Esophagus muscularis mucosa (tissue), 4 donors: ENCODE data around the gene TBC1D16. TPM values are rescaled to one million over a fixed set of nuclear protein-coding genes. Genes with fewer than 3 reads are reported as not detected.

ENCODE experiments used
- DNase-seq: peaks from one replicate; pipeline ENCODE4 v3.0.0-alpha.2; 2017; ENCODE audit errors: extremely low spot score
- H3K27ac ChIP-seq, 4 donors: fragments of 200-600 bp; sonication (generic); replicated peaks in 1 of 4; 1 replicate in 3 of 4; 2 replicates in 1 of 4; pipeline ENCODE4 v1.5.1; 2016 to 2019; ENCODE audit warnings: mild to moderate bottlenecking in 1 of 4
- H3K27me3 ChIP-seq, 4 donors: fragments of 200-600 bp; sonication (generic); one replicate each; pipeline versions ENCODE4 v1.5.1 to v1.6.0; 2016 to 2019
- H3K36me3 ChIP-seq, 4 donors: fragments of 200-600 bp; sonication (generic); one replicate each; pipeline ENCODE4 v1.5.1; 2016 to 2019
- H3K4me1 ChIP-seq, 4 donors: fragments of 200-600 bp; sonication (generic); one replicate each; pipeline ENCODE4 v1.5.1; 2016 to 2019
- H3K4me3 ChIP-seq, 4 donors: fragments of 200-600 bp; sonication (generic); 1 replicate in 2 of 4; 2 replicates in 2 of 4; pipeline ENCODE4 v1.5.1; 2016 to 2019; ENCODE audit warnings: mild to moderate bottlenecking in 4 of 4, moderate library complexity in 1 of 4
- H3K9me3 ChIP-seq, 4 donors: fragments of 200-600 bp; sonication (generic); 1 replicate in 3 of 4; 2 replicates in 1 of 4; pipeline ENCODE4 v1.5.1; 2016 to 2019
- EP300 ChIP-seq: sonication (generic); formaldehyde crosslinking; IDR thresholded peaks from one replicate; pipeline ENCODE4 v1.6.1; 2017; ENCODE audit warnings: antibody characterized with exemption
- POLR2A ChIP-seq: fragments of 450-650 bp; IDR thresholded peaks from one replicate; pipeline ENCODE4 v1.6.1; 2017; ENCODE audit warnings: antibody characterized with exemption, moderate library complexity, mild to moderate bottlenecking, low read depth
- POLR2AphosphoS5 ChIP-seq, 2 donors: sonication (generic); formaldehyde crosslinking; IDR thresholded peaks; one replicate each; pipeline ENCODE4 v1.6.1; 2017; ENCODE audit warnings: antibody characterized with exemption in 2 of 2
- WGBS: methylation state at CpG from one replicate; pipeline ENCODE4 v1.1.5; 2018; 5-methylcytosine and 5-hydroxymethylcytosine counted together
- intact Hi-C: fragments of 100-400 bp; cut with DNase I; formaldehyde crosslinking; loops from one replicate; pipeline ENCODE4 v1.15.1; 2023
- total RNA-seq, 4 donors: library from RNA; depleted of rRNA; stranded (reverse); fragments of >200 nt; gene quantifications; one replicate each; pipeline versions ENCODE4 v1.1.0 to v1.2.1, GENCODE V29; 2016
- TF ChIP-seq, protein P1 (sequence below), 3 experiments: fragments of 200-600 bp in 2 of 3; fragments of 450-650 bp in 1 of 3; sonication (generic) in 2 of 3; IDR thresholded peaks; one replicate each; pipeline ENCODE4 v1.5.1; 2017 to 2019; ENCODE audit warnings: antibody characterized with exemption in 3 of 3, mild to moderate bottlenecking in 2 of 3, moderate library complexity in 1 of 3

The TBC1D16 gene
- total RNA-seq, 4 donors from 2014 or later: 30.3 to 37.4 (median 33.2) TPM

DNA sequence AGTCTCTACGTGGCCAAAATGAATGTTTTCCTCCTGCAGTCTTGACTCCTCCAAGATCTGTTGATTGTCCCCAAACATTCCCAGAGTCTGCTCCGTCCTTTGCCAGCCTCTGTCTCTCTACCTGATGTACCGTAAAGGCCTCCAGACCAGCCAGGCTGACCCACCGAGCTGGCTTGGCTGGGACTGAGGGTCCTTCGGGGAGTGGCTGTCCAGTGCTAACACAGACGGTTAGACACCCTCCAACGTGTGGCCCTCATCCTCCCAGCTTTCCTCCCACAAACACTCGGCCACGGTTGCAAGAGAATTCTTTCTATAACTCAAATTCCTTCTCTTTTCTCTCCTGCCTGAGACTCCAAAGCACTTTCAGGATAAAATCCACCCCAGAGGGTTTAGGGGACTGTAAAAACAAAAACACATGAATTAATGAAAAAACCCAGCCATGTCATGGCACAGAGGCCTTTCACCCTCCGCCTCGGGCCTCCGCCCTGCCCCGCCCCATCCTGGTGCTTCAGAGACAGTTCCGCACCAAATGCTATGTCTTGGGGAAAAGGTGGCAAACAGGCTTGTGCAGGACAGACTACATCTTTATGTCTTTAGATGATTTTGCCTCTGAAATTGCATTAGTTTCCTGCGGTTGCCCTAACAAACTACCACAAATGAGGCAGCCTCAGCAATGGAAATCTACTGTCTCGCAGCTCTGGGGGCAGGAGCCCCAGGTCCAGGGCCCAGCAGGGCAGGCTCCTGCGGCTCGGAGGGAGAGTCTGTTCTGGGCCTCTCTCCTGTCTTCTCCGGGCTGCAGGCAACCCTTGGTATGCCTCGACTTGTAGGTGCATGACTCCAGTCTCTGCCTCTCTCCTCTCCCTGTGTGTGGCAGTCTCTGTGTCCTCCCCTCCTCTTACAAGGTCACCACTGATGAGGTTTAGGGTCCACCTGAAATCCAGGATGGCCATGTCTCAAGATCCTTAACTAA is 124.0 kb downstream of the TBC1D16 start:
- H3K27ac ChIP-seq: no peak overlapping the region

DNA sequence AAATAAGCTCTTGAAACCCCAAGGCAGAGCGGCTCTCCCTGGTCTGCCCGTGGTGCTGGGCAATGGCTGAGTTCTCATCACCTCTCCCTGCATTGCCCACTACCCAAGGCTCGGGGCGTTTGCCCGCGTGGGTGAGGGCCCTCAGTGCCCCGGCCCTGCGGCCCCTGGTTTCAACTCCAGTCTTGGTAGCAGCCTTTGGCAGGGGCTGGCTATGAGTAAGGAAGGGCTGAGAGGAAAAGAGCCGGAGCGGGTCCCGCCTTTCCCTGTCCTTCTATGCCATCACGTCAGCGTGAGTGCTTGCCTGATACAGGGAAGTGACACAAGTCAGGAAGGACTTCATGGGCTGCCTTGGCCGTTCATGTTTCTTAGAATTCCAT is 124.7 kb downstream of the TBC1D16 start:
- Histone ChIP-seq H3K9me3 (no peaks in the 10 kb centered on the region), H3K27me3 (peaks cover 0 to 70% (median 0%) of the 10 kb centered on the region in 4 donors), H3K4me1 (peaks cover 0 to 2% (median 0%) of the 10 kb centered on the region in 4 donors), H3K36me3 (no peaks in the 10 kb centered on the region), H3K27ac (no peak overlapping the region), H3K4me3 (no peak overlapping the region)
- TF ChIP-seq, protein P1, sequence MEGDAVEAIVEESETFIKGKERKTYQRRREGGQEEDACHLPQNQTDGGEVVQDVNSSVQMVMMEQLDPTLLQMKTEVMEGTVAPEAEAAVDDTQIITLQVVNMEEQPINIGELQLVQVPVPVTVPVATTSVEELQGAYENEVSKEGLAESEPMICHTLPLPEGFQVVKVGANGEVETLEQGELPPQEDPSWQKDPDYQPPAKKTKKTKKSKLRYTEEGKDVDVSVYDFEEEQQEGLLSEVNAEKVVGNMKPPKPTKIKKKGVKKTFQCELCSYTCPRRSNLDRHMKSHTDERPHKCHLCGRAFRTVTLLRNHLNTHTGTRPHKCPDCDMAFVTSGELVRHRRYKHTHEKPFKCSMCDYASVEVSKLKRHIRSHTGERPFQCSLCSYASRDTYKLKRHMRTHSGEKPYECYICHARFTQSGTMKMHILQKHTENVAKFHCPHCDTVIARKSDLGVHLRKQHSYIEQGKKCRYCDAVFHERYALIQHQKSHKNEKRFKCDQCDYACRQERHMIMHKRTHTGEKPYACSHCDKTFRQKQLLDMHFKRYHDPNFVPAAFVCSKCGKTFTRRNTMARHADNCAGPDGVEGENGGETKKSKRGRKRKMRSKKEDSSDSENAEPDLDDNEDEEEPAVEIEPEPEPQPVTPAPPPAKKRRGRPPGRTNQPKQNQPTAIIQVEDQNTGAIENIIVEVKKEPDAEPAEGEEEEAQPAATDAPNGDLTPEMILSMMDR (IDR thresholded peaks at IDR 0.05): no peak
- TF ChIP-seq EP300: no peak
- TF ChIP-seq POLR2A: no peak
- no peak for TF ChIP-seq POLR2AphosphoS5 (IDR thresholded peaks at IDR 0.05)
- intact Hi-C loops: no loop called here
- 80% methylated on average over 14 of the region's 14 CpGs for WGBS
- DNase-seq: no peak

More for the DNA sequence above, 124.0 kb downstream of the TBC1D16 start:
- intact Hi-C loops: no loop called here
- peaks cover 0 to 69% (median 0%) of the 10 kb centered on the region in 4 donors for H3K27me3 ChIP-seq
- WGBS: 82% methylated on average over 20 of the region's 20 CpGs
- no peak for DNase-seq
- H3K36me3 ChIP-seq: no peaks in the 10 kb centered on the region
- no peak overlapping the region for H3K4me3 ChIP-seq
- no peaks in the 10 kb centered on the region for H3K9me3 ChIP-seq
- no peak for TF ChIP-seq EP300
- peaks cover 0 to 3% (median 0%) of the 10 kb centered on the region in 4 donors for H3K4me1 ChIP-seq

DNA sequence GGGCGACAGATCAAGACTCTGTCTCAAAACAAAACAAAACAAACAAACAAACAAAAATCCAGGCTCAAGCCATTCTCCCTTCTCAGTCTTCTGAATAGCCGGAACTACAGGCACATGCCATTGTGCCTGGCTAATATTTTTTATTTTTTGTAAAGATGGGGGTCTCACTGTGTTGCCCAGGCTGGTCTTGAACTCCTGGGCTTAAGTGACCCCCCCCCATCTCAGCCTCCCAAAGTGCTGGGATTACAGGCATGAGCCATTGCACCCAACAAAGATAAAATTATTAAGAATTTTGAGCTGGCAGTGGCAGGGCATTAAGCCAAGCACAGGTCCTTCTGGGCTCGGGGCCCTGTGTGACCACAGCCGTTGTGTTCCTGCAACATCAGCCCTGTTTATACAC is 126.6 kb downstream of the TBC1D16 start:
- Histone ChIP-seq H3K27me3 (peaks cover 0 to 71% (median 0%) of the 10 kb centered on the region in 4 donors), H3K4me3 (no peak overlapping the region), H3K9me3 (no peaks in the 10 kb centered on the region), H3K36me3 (no peaks in the 10 kb centered on the region), H3K4me1 (no peaks in the 10 kb centered on the region), H3K27ac (no peak overlapping the region)
- WGBS: 63% methylated on average over 4 of the region's 4 CpGs
- TF ChIP-seq POLR2A (no peak), EP300 (no peak), POLR2AphosphoS5 (IDR thresholded peaks at IDR 0.05) (no peak)
- TF ChIP-seq, protein P1 (IDR thresholded peaks at IDR 0.05): no peak
- DNase-seq: no peak
- intact Hi-C loops: no loop called here

DNA sequence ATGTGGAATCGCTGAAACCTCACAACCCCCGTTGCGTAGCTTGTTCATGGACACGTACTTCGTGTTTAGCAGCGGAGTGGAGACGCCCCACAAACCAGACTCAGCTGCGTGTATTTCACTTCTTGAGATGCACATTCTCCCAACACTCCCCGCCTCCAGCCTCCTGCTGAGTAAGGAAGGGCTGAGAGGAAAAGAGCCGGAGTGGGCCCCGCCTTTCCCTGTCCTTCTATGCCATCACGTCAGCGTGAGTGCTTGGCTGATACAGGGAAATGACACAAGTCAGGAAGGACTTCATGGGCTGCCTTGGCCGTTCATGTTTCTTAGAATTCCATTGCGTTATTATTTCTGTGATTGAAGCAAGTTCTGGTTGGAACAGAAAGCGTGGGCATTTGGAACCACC is 127.8 kb downstream of the TBC1D16 start:
- peaks cover 0 to 71% (median 0%) of the 10 kb centered on the region in 4 donors for H3K27me3 ChIP-seq
- H3K27ac ChIP-seq: no peak overlapping the region
- no peaks in the 10 kb centered on the region for H3K4me1 ChIP-seq
- no peak for DNase-seq
- TF ChIP-seq POLR2A (no peak), EP300 (no peak), POLR2AphosphoS5 (IDR thresholded peaks at IDR 0.05) (no peak)
- TF ChIP-seq, protein P1 (IDR thresholded peaks at IDR 0.05): no peak
- no peaks in the 10 kb centered on the region for H3K36me3 ChIP-seq
- no peak overlapping the region for H3K4me3 ChIP-seq
- intact Hi-C loops: no loop called here
- H3K9me3 ChIP-seq: no peaks in the 10 kb centered on the region
- WGBS: 69% methylated on average over 16 of the region's 16 CpGs

DNA sequence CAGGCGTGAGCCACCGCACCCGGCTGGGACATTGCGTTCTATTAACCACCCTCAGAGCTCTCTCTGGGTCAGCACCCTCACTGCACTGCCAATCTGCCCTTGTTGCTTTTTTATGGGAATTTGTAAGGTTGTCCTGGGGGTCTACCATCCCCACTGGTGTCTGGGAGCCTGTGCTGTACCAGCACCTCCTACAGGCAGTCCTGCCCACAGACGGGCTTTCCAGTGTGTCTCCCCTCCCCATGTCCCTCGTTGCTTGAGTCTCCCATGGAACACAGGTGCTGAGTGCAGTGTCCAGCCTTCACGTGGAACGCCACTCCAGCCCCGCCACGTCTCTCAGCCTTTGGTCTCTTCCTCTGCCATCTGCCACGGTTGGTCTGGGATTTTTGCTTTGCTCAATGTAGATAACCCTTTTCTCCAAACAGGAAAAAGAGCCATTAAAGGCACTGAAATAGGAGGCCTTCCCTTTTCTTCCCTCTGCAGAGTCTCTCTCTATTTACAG is 128.4 kb downstream of the TBC1D16 start:
- no peak for DNase-seq
- H3K4me3 ChIP-seq: no peak overlapping the region
- WGBS: 80% methylated on average over 9 of the region's 11 CpGs
- H3K9me3 ChIP-seq: no peaks in the 10 kb centered on the region
- H3K36me3 ChIP-seq: no peaks in the 10 kb centered on the region
- H3K27ac ChIP-seq: no peak overlapping the region
- H3K4me1 ChIP-seq: no peaks in the 10 kb centered on the region
- H3K27me3 ChIP-seq: peaks cover 0 to 71% (median 0%) of the 10 kb centered on the region in 4 donors
- intact Hi-C loops: no loop called here
- TF ChIP-seq EP300 (no peak), POLR2A (no peak), POLR2AphosphoS5 (IDR thresholded peaks at IDR 0.05) (no peak)
- TF ChIP-seq, protein P1 (IDR thresholded peaks at IDR 0.05): no peak
